Fibroblast of mammary gland (primary cell): ENCODE data around the gene CAMKMT.

Experiments
- DNase-seq: peaks from one replicate; pipeline ENCODE4 v3.0.0-alpha.2; 2010; ENCODE audit warnings: low read depth
- H3K4me3 ChIP-seq: 2 replicates; pipeline ENCODE4 v1.5.1; 2011; ENCODE audit warnings: low read depth, mild to moderate bottlenecking, low read length, moderate library complexity; ENCODE audit not compliant: control insufficient read depth
- CTCF ChIP-seq: conservative IDR thresholded peaks from 2 replicates; pipeline ENCODE4 v1.5.1; 2011; ENCODE audit warnings: low read depth, low read length, inconsistent platforms; ENCODE audit not compliant: control insufficient read depth, insufficient read depth

The CAMKMT gene

GRCh38 chr2:44799105-44799504 lies 437.4 kb downstream of the CAMKMT start:
- no peak for DNase-seq

GRCh38 chr2:44799754-44800153 lies 438.0 kb downstream of the CAMKMT start:
- DNase-seq, result no peak
- H3K4me3 ChIP-seq, result no peak overlapping the region
- no peak for TF ChIP-seq CTCF

More at GRCh38 chr2:44799105-44799504, 437.4 kb downstream of the CAMKMT start:
- no peak overlapping the region for H3K4me3 ChIP-seq
- TF ChIP-seq CTCF, result no peak

GRCh38 chr2:44801289-44801840 lies 439.6 kb downstream of the CAMKMT start:
- no peak overlapping the region for H3K4me3 ChIP-seq
- no peak for DNase-seq
- TF ChIP-seq CTCF, result no peak

GRCh38 chr2:44801841-44802776 lies 440.4 kb downstream of the CAMKMT start:
- DNase-seq, result peak; percentile 11
- no peak overlapping the region for H3K4me3 ChIP-seq
- TF ChIP-seq CTCF, result no peak

GRCh38 chr2:44802777-44803424 lies 441.2 kb downstream of the CAMKMT start:
- DNase-seq, result no peak
- TF ChIP-seq CTCF, result no peak
- no peak overlapping the region for H3K4me3 ChIP-seq

GRCh38 chr2:44804406-44805265 lies 442.9 kb downstream of the CAMKMT start:
- TF ChIP-seq CTCF, result no peak
- H3K4me3 ChIP-seq, result no peak overlapping the region
- no peak for DNase-seq
